K562 (cell line): ENCODE data around the gene LILRA6. TPM values are rescaled to one million over a fixed set of nuclear protein-coding genes. Genes with fewer than 3 reads are reported as not detected.
A peak's percentile ranks its signal among the peaks of the same experiment; 100 is the strongest.

Experiments used
- CXXC5 ChIP-seq: fragments of 250-450 bp; sonication (Bioruptor Pico); IDR thresholded peaks from 2 replicates; pipeline ENCODE4 v1.8.0; 2022; ENCODE audit warnings: inconsistent platforms, mild to moderate bottlenecking, moderate library complexity
- ERF ChIP-seq: fragments of 450-650 bp; formaldehyde crosslinking; IDR thresholded peaks from 2 replicates; pipeline ENCODE4 v1.4.0; 2020; ENCODE audit warnings: mild to moderate bottlenecking, mixed read lengths
- PPARD ChIP-seq: fragments of 250-450 bp; sonication (Bioruptor Pico); IDR thresholded peaks from 2 replicates; pipeline ENCODE4 v1.8.0; 2022; ENCODE audit warnings: inconsistent platforms, mild to moderate bottlenecking, moderate library complexity
- RNF219 ChIP-seq: fragments of 250-450 bp; sonication (Bioruptor Pico); IDR thresholded peaks from 2 replicates; pipeline ENCODE4 v1.5.0; 2022; ENCODE audit warnings: mild to moderate bottlenecking
- SFPQ ChIP-seq: fragments of 200-400 bp; formaldehyde crosslinking; IDR thresholded peaks from 2 replicates; pipeline ENCODE4 v1.6.1; 2017; ENCODE audit warnings: mild to moderate bottlenecking, low read depth, low read length, moderate library complexity
- SMARCA4 ChIP-seq: fragments of 450-650 bp; IDR thresholded peaks from 2 replicates; pipeline ENCODE4 v1.6.1; 2016
- TFE3 ChIP-seq: fragments of 450-650 bp; formaldehyde crosslinking; IDR thresholded peaks from 2 replicates; pipeline ENCODE4 v1.4.0; 2020; ENCODE audit warnings: mild to moderate bottlenecking, mixed read lengths
- TSHZ1 ChIP-seq: fragments of 250-450 bp; sonication (Bioruptor Pico); IDR thresholded peaks from 2 replicates; pipeline ENCODE4 v1.4.0; 2020; ENCODE audit warnings: mild to moderate bottlenecking, moderate library complexity
- ZFPM2 ChIP-seq: fragments of 250-450 bp; sonication (Bioruptor Pico); IDR thresholded peaks from 2 replicates; pipeline ENCODE4 v1.5.1; 2022; ENCODE audit warnings: mild to moderate bottlenecking
- ZNF277 ChIP-seq: fragments of 250-450 bp; sonication (Bioruptor Pico); IDR thresholded peaks from 2 replicates; pipeline ENCODE4 v1.8.0; 2022; ENCODE audit warnings: inconsistent platforms, mild to moderate bottlenecking, moderate library complexity, borderline replicate concordance
- ZNF592 ChIP-seq: fragments of 450-650 bp; IDR thresholded peaks from 2 replicates; pipeline ENCODE4 v1.6.1; 2017; ENCODE audit warnings: antibody characterized with exemption, mild to moderate bottlenecking
- polyA plus RNA-seq, 8 experiments: library from polyadenylated mRNA; depleted of rRNA in 4 of 8; stranded (reverse) in 5 of 8; unstranded in 3 of 8; fragments of >200 nt; fragmentation: Nextera tagmentation in 2 of 8; fragmentation: Illumina TruSeq in 1 of 8; extraction: Ambion mirVana in 2 of 8; extraction: Trizol in 1 of 8; gene quantifications; 2 replicates each; pipeline versions ENCODE4 v1.2.1 to v1.2.3, GENCODE V29; 2011 to 2014; ENCODE audit warnings: inconsistent platforms in 1 of 8, missing spikeins in 1 of 8
- total RNA-seq, 7 experiments: library from RNA; depleted of rRNA in 6 of 7; stranded (reverse); fragments of >200 nt in 6 of 7; fragmentation: Illumina TruSeq in 2 of 7; extraction: Trizol in 2 of 7; gene quantifications; 2 replicates each; pipeline versions ENCODE4 v1.2.1 to v1.2.3, GENCODE V29; 2011 to 2021; ENCODE audit warnings: low replicate concordance in 1 of 7

Gene LILRA6
- total and polyA plus RNA-seq, 9 of the 15 experiments (the other 6 are each of a cell fraction or from before 2014, with no cell fraction given) = 0.03 TPM; not detected in 8

- peak; percentile 53; the same call in 1 of the 2 replicates for TF ChIP-seq ZNF592
- TF ChIP-seq ERF (CRISPR knock-in tag) = no peak; the same call in 1 of the 2 replicates
- 0 out of 2 replicates have a peak, but pooled peaks have one; percentile 2 for TF ChIP-seq ZFPM2
- TF ChIP-seq SFPQ = no peak
- no peak for TF ChIP-seq PPARD (CRISPR knock-in tag)
- TF ChIP-seq ZNF277 (CRISPR knock-in tag) = no peak
- TF ChIP-seq TFE3 (CRISPR knock-in tag) = no peak
- TF ChIP-seq RNF219 (CRISPR knock-in tag) = no peak
- TF ChIP-seq CXXC5 (CRISPR knock-in tag) = no peak
- no peak for TF ChIP-seq TSHZ1 (CRISPR knock-in tag)
- TF ChIP-seq SMARCA4 = no peak
Observed at GRCh38 chr19:54201172-54201701, 41.4 kb downstream of the LILRA6 start (continued).
